HTR-8/SVneo (cell line): ENCODE results near the gene GPRC5D.

Source experiments
- DNase-seq: peaks from one replicate; pipeline ENCODE4 v3.0.0; 2011; ENCODE audit warnings: low spot score, mixed read lengths; ENCODE audit not compliant: insufficient read length
- FAIRE-seq: peaks from 2 replicates; lab custom pipeline; 2011; peaks lifted over from hg19 to GRCh38; lab: Jason Lieb, UNC

GPRC5D gene

GRCh38 chr12:12941450-12942350 is 10.3 kb downstream of the GPRC5D start:
- FAIRE-seq, result no peak
- DNase-seq, result no peak

- no peak for DNase-seq
- FAIRE-seq, result no peak
Observed at GRCh38 chr12:12939888-12940287, 12.1 kb downstream of the GPRC5D start.

DNA sequence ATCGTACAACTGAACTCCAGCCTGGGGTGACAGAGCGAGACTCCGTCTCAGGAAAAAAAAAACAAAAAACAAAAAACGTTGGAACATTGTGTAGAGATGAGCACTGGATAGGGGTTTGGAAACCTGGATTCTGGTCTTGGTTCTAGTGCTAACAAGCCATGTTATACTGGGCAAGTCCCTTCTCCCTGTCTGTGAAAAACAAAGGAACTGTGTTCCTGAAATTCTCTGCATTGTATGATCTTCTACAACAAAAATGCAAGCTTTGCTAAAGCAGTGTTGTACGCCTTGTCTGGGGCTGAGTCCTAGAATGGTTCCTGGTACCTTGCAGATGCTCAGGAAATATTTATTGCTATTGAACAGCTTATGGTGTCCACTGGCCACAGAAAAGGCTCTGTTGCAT is 13.4 kb downstream of the GPRC5D start:
- no peak for DNase-seq
- no peak for FAIRE-seq

GRCh38 chr12:12936983-12937491 is 14.9 kb downstream of the GPRC5D start:
- no peak for FAIRE-seq
- DNase-seq, result no peak

DNA sequence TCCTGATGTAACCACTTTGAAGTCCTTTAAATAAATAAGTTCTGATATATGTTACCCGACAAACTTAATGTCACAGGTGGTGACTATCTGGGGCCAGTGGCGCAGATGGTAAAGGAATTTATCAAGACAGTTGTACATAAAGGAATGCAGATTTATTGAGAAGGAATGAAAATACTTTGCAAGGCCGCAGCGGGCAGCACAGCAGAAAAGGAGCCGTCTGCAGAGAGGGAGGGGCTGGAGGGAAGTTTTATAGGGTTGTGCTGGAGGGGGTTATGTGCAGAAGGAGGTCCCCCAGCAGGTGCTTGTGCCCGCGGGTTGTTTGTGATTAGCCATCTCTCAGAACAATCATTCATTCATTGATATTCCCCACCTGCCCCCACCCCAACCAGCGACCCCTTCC is 17.4 kb downstream of the GPRC5D start:
- DNase-seq, result no peak
- no peak for FAIRE-seq

GRCh38 chr12:12933742-12934141 is 18.2 kb downstream of the GPRC5D start:
- FAIRE-seq (no peak), DNase-seq (no peak)

DNA sequence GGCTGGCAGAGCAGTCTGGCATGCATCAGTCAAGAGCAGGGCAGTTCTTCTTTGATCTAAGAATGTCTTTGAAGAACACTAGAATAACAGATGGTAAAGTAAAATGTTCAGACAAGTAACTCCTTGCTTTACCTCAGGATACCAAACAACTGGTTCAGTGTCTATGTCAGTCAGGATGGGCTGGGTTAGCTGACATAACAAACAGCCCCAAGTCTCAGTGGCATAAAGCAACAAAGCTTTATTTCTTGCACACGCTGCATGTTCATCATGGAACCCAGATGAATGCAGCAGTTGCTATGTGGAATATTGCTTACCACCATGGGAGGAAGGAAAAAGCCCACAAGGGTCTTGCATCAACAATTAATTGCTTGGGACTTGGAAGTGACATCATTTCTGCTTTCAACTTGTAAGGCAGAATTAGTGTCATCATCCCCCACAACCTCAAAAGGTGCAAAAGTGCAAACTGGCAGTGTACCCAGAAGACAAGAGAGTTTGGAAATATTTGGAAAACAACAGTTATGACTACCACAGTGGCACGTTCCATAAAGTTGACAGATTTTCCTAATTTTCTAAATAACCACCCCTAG is 21.2 kb downstream of the GPRC5D start:
- DNase-seq, result no peak

GRCh38 chr12:12929696-12930095 is 22.3 kb downstream of the GPRC5D start:
- DNase-seq, result no peak
- no peak for FAIRE-seq

More for the DNA sequence above, 21.2 kb downstream of the GPRC5D start:
- no peak for FAIRE-seq

GRCh38 chr12:12927211-12928079 is 24.5 kb downstream of the GPRC5D start:
- FAIRE-seq (no peak), DNase-seq (no peak)

DNA sequence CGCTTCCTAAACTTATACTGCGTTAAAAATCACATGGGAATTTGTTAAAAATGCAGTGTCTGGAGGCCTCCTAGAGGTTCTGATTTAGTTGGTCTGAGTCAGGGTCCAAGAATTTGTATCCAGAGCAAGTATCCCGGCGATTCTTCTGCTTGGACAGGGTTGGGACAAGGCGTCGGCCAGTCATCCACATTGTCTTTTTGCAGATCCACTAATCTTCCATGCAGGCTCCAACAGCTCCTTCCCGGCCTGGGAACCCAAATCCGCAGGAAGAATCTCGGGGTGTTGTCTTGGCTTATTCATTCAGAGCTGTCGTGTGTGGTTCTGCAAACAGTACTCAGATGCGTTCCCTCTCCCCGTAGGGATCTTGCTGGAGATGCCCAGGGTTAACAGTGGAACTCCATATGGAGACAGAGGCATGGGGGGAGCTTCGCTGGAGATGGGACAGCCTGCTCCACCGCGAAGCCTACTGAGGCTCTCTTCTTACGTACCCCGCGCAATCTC is 25.3 kb downstream of the GPRC5D start:
- FAIRE-seq (no peak), DNase-seq (no peak)

GRCh38 chr12:12925388-12925787 is 26.6 kb downstream of the GPRC5D start:
- DNase-seq (no peak), FAIRE-seq (no peak)

DNA sequence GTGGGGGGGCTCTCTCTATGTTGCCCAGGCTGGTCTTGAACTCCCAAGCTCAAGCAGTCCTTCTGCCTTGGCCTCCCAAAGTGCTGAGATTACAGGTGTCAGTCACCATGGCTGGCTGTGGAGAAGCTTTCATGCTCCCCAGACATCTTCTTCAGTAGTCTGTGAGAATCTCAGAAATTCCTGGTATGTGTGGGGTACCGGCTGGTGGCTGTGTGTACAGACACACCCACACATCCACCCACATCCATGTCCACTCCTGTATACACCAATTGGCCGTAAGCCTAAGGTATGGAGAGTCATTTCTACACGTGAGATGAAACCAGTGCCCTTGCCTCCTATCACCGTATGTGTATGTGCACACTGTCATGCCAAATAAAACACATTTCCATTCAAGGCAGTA is 27.8 kb downstream of the GPRC5D start:
- DNase-seq (no peak), FAIRE-seq (no peak)

DNA sequence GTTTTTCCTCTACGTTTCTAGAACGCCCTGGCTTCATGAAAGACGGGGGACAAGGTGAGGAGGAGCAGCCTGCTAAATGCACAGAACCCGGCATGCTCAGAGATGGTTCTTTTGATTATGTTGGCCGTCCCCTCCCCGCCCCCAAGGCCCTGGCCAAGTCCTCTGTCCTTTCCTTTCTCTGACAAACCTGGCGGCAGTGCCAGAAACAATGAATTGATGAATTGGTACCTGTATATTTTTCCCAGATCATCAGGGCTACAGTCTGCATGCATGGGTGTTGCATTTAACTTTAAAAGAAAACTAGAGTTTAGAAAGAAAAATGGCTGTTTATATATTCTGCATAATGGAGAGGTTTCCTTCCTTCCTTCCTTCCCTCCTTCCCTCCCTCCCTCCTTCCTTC is 29.0 kb downstream of the GPRC5D start:
- DNase-seq, result no peak
- FAIRE-seq, result no peak

- DNase-seq (no peak), FAIRE-seq (no peak)
Observed at GRCh38 chr12:12922191-12922616, 29.8 kb downstream of the GPRC5D start.

- DNase-seq (no peak), FAIRE-seq (no peak)
Observed at GRCh38 chr12:12919666-12920435, 32.1 kb downstream of the GPRC5D start.

GRCh38 chr12:12918781-12919389 is 33.1 kb downstream of the GPRC5D start:
- no peak for FAIRE-seq
- no peak for DNase-seq

DNA sequence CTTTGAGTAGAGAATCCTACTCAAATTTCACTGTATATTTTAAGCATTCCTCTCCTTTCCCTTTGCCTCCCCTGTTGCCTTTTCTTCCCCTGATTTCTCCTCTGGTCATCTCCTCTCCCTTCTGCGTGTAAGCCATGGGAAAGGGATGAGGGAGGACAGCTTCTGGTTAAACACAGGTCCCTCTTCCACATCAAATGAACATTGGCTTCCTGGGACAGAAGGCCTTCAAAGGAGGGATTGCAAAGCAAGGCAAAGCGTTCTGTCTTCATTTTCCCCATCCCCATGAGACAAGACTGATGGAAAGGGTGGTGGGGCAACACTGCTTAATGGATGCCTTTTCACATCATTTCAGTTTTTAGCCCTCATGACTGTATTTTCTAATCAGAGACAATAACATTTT is 34.5 kb downstream of the GPRC5D start:
- no peak for FAIRE-seq
- DNase-seq, result no peak

- DNase-seq (peak; percentile 50), FAIRE-seq (no peak)
Observed at GRCh38 chr12:12916135-12916944, 35.6 kb downstream of the GPRC5D start.
